Prostate gland (tissue), 2 donors: Measurements from ENCODE around the gene PTPN18.

Experiments used
- CTCF ChIP-seq, 4 experiments: fragments of 200-600 bp in 2 of 4; fragments of 450-650 bp in 2 of 4; sonication (generic) in 2 of 4; IDR thresholded peaks; 1 replicate in 3 of 4; 2 replicates in 1 of 4; pipeline ENCODE4 v1.5.1; 2016 to 2019; ENCODE audit warnings: antibody characterized with exemption in 4 of 4, mild to moderate bottlenecking in 2 of 4, moderate library complexity in 2 of 4
- POLR2AphosphoS5 ChIP-seq: sonication (generic); formaldehyde crosslinking; IDR thresholded peaks from one replicate; pipeline ENCODE4 v1.6.1; 2017; ENCODE audit warnings: antibody characterized with exemption

- TF ChIP-seq CTCF (IDR thresholded peaks at IDR 0.05) (peak; percentile 76 to 93 (median 92)), POLR2AphosphoS5 (peak; percentile 62)
Measured at GRCh38 chr2:130332271-130333073, 23.4 kb upstream of the PTPN18 start.
